ENCODE measurements around the gene CTXN1. TPM values are rescaled to one million over a fixed set of nuclear protein-coding genes. Genes with fewer than 3 reads are reported as not detected.

CTXN1 gene
- total RNA-seq, 1 donor from 2014 or later = not detected

DNA sequence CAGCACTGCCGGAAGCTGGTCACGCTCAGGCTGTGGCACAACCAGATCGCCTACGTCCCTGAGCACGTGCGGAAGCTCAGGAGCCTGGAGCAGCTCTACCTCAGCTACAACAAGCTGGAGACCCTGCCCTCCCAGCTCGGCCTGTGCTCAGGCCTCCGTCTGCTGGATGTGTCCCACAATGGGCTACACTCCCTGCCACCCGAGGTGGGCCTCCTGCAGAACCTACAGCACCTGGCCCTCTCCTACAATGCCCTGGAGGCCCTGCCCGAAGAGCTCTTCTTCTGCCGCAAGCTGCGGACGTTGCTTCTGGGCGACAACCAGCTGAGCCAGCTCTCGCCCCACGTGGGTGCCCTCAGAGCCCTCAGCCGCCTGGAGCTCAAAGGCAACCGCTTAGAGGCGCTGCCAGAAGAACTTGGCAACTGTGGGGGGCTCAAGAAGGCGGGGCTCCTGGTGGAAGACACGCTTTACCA is 25.5 kb downstream of the CTXN1 start:
- POLR2A ChIA-PET = interaction anchor here (0.6 to 1.2 kb wide), 3 partner anchors 22 to 546 kb away, joined by 3 to 4 read pairs (median 4); no protein-coding TSS in a partner anchor
- Mint-ChIP-seq H3K4me1 (peaks cover 24% of the 10 kb centered on the region), H3K27me3 (peaks cover 6% of the 10 kb centered on the region), H3K4me3 (no peak overlapping the region), H3K36me3 (ENCODE audit: low read depth) (peaks cover 11% of the 10 kb centered on the region), H3K9me3 (no peaks in the 10 kb centered on the region), H3K27ac (no peak overlapping the region)
- no peak for ATAC-seq (ENCODE audit: low read depth)
- TF ChIP-seq, protein P1, sequence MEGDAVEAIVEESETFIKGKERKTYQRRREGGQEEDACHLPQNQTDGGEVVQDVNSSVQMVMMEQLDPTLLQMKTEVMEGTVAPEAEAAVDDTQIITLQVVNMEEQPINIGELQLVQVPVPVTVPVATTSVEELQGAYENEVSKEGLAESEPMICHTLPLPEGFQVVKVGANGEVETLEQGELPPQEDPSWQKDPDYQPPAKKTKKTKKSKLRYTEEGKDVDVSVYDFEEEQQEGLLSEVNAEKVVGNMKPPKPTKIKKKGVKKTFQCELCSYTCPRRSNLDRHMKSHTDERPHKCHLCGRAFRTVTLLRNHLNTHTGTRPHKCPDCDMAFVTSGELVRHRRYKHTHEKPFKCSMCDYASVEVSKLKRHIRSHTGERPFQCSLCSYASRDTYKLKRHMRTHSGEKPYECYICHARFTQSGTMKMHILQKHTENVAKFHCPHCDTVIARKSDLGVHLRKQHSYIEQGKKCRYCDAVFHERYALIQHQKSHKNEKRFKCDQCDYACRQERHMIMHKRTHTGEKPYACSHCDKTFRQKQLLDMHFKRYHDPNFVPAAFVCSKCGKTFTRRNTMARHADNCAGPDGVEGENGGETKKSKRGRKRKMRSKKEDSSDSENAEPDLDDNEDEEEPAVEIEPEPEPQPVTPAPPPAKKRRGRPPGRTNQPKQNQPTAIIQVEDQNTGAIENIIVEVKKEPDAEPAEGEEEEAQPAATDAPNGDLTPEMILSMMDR (IDR thresholded peaks at IDR 0.05) = no peak
- intact Hi-C loops (cut with micrococcal nuclease) = no loop called here
- CTCF ChIA-PET = interaction anchor here (0.9 to 1.9 kb wide), 3 partner anchors 32 to 332 kb away, joined by 3 to 5 read pairs (median 4); partner anchors contain the start of gene TIMM44
- no peak for DNase-seq

DNA sequence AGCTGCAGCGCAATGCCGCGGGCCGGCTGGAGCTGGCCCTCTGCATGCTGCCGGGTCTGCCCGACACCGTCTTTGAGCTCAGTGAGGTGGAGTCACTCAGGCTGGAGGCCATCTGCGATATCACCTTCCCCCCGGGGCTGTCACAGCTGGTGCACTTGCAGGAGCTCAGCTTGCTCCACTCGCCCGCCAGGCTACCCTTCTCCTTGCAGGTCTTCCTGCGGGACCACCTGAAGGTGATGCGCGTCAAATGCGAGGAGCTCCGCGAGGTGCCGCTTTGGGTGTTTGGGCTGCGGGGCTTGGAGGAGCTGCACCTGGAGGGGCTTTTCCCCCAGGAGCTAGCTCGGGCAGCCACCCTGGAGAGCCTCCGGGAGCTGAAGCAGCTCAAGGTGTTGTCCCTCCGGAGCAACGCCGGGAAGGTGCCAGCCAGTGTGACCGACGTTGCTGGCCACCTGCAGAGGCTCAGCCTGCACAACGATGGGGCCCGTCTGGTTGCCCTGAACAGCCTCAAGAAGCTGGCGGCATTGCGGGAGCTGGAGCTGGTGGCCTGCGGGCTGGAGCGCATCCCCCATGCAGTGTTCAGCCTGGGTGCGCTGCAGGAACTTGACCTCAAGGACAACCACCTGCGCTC is 26.1 kb downstream of the CTXN1 start:
- POLR2A ChIA-PET = interaction anchor here (1.2 kb wide), 1 partner anchor 262 kb away, joined by 4 read pairs; no protein-coding TSS in a partner anchor

DNA sequence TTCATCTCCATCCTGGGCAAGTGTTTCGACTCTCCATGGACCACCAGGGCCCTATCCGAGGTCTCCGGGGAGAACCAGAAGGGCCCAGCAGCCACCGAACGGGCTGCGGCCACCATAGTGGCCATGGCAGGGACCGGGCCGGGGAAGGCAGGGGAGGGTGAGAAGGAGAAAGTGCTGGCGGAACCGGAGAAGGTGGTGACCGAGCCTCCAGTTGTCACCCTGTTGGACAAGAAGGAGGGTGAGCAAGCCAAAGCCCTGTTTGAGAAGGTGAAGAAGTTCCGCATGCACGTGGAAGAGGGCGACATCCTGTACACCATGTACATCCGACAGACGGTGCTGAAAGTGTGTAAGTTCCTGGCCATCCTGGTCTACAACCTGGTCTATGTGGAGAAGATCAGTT is 27.0 kb downstream of the CTXN1 start:
- ATAC-seq (ENCODE audit: low read depth) (no peak), DNase-seq (no peak)
- POLR2A ChIA-PET = interaction anchor here (0.6 kb wide), 1 partner anchor 28 kb away, joined by 9 read pairs; no protein-coding TSS in a partner anchor
- TF ChIP-seq, protein P1 (IDR thresholded peaks at IDR 0.05) = no peak
- CTCF ChIA-PET = no interaction called here
- H3K36me3 Mint-ChIP-seq (ENCODE audit: low read depth) = peaks cover 3% of the 10 kb centered on the region
- no peaks in the 10 kb centered on the region for H3K9me3 Mint-ChIP-seq
- no peak overlapping the region for H3K27ac Mint-ChIP-seq
- peaks cover 13% of the 10 kb centered on the region for H3K27me3 Mint-ChIP-seq
- peaks cover 13% of the 10 kb centered on the region for H3K4me1 Mint-ChIP-seq
- intact Hi-C loops (cut with micrococcal nuclease) = no loop called here
- H3K4me3 Mint-ChIP-seq = no peak overlapping the region

More for the DNA sequence above, 26.1 kb downstream of the CTXN1 start:
- DNase-seq (no peak), ATAC-seq (ENCODE audit: low read depth) (no peak)
- TF ChIP-seq, protein P1 (IDR thresholded peaks at IDR 0.05) = no peak
- no peak overlapping the region for H3K4me3 Mint-ChIP-seq
- H3K27me3 Mint-ChIP-seq = peaks cover 10% of the 10 kb centered on the region
- intact Hi-C loops (cut with micrococcal nuclease) = no loop called here
- H3K36me3 Mint-ChIP-seq (ENCODE audit: low read depth) = peaks cover 8% of the 10 kb centered on the region
- CTCF ChIA-PET = interaction anchor here (0.9 to 1.9 kb wide), 3 partner anchors 31 to 332 kb away, joined by 3 to 5 read pairs (median 4); partner anchors contain the start of gene TIMM44
- H3K4me1 Mint-ChIP-seq = peaks cover 19% of the 10 kb centered on the region
- no peaks in the 10 kb centered on the region for H3K9me3 Mint-ChIP-seq
- no peak overlapping the region for H3K27ac Mint-ChIP-seq

DNA sequence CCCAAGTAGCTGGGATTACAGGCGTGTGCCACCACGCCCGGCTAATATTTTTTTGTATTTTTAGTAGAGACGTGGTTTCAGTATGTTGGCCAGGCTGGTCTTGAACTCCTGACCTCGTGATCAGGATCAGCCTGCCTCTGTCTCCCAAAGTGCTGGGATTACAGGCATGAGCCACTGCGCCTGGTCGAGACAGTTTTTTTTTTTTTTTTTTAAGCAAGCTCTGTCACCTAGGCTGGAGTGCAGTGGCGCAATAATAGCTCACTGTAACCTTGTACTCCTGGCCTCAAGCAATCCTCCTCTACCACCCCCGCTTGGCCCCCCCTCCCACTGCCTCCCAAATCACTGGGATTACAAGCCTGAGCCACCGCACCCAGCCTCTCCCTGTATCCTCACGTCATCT is 28.6 kb downstream of the CTXN1 start:
- DNase-seq = no peak
- CTCF ChIA-PET = no interaction called here
- Mint-ChIP-seq H3K27me3 (peaks cover 14% of the 10 kb centered on the region), H3K9me3 (no peaks in the 10 kb centered on the region), H3K36me3 (ENCODE audit: low read depth) (no peaks in the 10 kb centered on the region), H3K4me1 (no peaks in the 10 kb centered on the region), H3K27ac (no peak overlapping the region), H3K4me3 (no peak overlapping the region)
- POLR2A ChIA-PET = interaction anchor here (0.6 kb wide), 1 partner anchor 236 kb away, joined by 3 read pairs; no protein-coding TSS in a partner anchor
- TF ChIP-seq, protein P1 (IDR thresholded peaks at IDR 0.05) = no peak
- intact Hi-C loops (cut with micrococcal nuclease) = no loop called here
- ATAC-seq (ENCODE audit: low read depth) = no peak

DNA sequence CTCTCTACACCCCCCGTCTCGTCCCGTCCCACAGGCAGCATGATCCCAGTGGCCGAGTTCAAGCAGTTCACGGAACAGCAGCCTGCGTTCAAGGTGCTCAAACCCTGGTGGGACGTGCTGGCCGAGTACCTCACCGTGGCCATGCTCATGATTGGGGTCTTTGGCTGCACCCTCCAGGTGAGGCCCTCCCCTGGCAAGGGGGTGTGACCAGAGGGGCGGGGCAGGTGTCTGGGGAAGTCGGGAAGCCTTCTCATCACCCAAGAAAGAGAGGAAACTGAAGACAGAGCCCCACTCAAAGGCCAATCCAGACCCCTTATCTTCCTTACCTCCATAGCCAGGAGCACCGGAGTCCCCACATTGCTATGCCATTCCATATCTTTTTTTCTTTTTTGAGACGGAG is 30.4 kb downstream of the CTXN1 start:
- Mint-ChIP-seq H3K36me3 (ENCODE audit: low read depth) (no peaks in the 10 kb centered on the region), H3K4me3 (no peak overlapping the region), H3K27ac (no peak overlapping the region), H3K27me3 (peaks cover 21% of the 10 kb centered on the region), H3K4me1 (no peaks in the 10 kb centered on the region), H3K9me3 (no peaks in the 10 kb centered on the region)
- ChIA-PET CTCF (no interaction called here), POLR2A (no interaction called here)
- no peak for DNase-seq
- no peak for ATAC-seq (ENCODE audit: low read depth)
- TF ChIP-seq, protein P1 (IDR thresholded peaks at IDR 0.05) = no peak
- intact Hi-C loops (cut with micrococcal nuclease) = no loop called here
